HEK293T (cell line): ENCODE measurements around the gene IRF2BP2.
"Not testable (repeated sequence)": the region's sequence is repeated elsewhere in the genome, so short reads cannot be mapped to it uniquely, and the experiment has no call there.

Experiments
- FOXM1 ChIP-seq: fragments of 450-650 bp; IDR thresholded peaks from 2 replicates; pipeline ENCODE4 v1.6.1; 2017; ENCODE audit warnings: mild to moderate bottlenecking, borderline replicate concordance
- LEF1 ChIP-seq: fragments of 450-650 bp; IDR thresholded peaks from 2 replicates; pipeline ENCODE4 v1.6.1; 2017; ENCODE audit warnings: mild to moderate bottlenecking, borderline replicate concordance

DNA sequence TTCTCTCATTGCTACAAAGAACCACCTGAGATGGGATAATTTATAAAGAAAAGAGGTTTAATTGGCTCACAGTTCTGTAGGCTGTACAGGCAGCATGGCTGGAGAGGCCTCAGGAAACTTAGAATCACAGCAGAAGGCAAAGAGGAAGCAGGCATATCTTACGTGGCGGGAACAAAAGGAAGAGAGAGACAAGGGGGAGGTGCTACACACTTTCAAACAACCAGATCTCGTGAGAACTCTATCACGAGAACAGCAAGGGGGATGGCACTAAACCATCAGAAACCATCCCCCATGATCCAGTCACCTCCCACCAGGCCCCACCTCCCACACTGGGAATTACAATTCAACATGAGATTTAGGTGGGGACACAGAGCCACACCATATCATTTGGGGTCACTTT is 15.4 kb downstream of the IRF2BP2 start:
- not testable (repeated sequence) for TF ChIP-seq LEF1, FOXM1
